Astrocyte of the spinal cord (primary cell): Measurements from ENCODE around the gene PACRG.

Source experiments
- DNase-seq: peaks from one replicate; pipeline ENCODE4 v3.0.0; 2011; ENCODE audit warnings: low read depth, low spot score
- H3K4me3 ChIP-seq: 2 replicates; pipeline ENCODE4 v1.5.1; 2011; ENCODE audit warnings: low read depth, mild to moderate bottlenecking, low read length, moderate library complexity
- in situ Hi-C: cut with HindIII; loops from 2 replicates; pipeline ENCODE4 v1.10.0; 2017; ENCODE audit warnings: low sequenced_read_pairs
- TF ChIP-seq, protein P1 (sequence below): IDR thresholded peaks from 2 replicates; pipeline ENCODE4 v1.5.1; 2012; ENCODE audit warnings: low read depth, mild to moderate bottlenecking, low read length, inconsistent platforms

Gene PACRG

DNA sequence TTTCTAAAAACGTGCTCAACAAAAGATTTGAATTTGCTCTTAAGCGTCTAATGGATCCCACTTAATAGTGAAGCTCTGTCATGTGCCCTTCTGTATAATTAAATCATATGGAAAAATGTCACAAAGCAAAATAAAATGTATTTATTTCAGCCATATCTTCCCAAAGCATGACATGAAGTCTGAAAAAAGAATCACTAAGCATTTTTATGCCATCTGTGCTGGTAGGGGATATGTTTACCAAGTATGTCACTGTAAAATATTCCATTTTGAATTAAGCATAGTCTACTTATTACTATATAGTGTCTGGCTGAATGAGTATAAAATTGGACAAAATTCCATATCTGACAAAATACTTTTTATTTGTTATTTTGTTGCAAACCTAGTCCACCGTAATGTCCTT lies 438.7 kb downstream of the PACRG start:
- DNase-seq, result no peak
- in situ Hi-C loops, result no loop called here
- H3K4me3 ChIP-seq, result no peak overlapping the region
- TF ChIP-seq, protein P1, sequence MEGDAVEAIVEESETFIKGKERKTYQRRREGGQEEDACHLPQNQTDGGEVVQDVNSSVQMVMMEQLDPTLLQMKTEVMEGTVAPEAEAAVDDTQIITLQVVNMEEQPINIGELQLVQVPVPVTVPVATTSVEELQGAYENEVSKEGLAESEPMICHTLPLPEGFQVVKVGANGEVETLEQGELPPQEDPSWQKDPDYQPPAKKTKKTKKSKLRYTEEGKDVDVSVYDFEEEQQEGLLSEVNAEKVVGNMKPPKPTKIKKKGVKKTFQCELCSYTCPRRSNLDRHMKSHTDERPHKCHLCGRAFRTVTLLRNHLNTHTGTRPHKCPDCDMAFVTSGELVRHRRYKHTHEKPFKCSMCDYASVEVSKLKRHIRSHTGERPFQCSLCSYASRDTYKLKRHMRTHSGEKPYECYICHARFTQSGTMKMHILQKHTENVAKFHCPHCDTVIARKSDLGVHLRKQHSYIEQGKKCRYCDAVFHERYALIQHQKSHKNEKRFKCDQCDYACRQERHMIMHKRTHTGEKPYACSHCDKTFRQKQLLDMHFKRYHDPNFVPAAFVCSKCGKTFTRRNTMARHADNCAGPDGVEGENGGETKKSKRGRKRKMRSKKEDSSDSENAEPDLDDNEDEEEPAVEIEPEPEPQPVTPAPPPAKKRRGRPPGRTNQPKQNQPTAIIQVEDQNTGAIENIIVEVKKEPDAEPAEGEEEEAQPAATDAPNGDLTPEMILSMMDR, result no peak

DNA sequence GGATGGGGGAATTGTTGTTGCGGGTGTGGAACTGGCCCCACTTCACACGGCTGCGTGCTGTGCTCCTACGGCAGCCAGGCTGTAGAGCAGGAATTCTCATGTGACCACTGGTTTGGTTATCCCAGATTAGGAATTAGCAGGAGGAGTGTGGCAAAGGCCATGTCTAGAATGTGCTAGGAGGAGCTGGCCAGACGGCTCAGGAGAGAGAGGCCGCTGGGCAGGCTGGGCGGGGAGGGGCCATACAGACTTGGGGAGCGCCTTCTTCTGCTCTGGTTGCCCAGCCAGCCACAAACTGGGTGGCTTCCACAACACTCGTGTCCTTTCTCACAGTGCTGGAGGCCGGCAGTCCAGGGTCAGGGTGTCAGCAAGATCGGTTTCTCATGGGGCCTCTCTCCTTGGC lies 441.7 kb downstream of the PACRG start:
- DNase-seq, result no peak
- H3K4me3 ChIP-seq, result no peak overlapping the region
- in situ Hi-C loops, result no loop called here
- TF ChIP-seq, protein P1, result no peak

DNA sequence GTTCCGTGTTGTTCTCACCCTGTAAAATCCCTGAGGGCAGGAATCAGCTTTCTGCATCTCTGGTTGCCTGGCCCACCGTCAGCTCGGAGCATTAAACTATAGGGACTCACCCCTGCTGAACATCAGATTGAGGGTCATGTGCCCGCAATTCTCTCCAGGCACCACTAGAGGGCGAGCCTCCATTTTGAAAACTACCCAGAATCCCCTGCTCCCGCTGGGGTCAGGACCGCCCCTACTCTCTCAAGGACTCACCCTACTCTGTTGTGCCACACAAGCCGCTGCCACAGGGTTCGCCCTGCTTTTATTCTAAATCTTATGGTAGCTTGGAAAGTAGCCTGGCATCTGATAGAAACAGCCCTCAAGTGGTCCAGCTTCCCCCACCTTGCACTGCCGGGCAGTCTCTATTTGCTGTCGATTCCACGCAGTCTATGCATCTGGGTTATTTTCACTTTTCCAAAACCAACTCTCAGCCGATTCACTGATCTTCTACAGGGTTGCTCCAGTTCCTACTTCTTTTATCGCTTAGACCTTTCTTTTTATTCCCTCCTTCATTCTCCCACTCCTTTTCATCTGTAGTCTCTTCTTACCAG lies 442.6 kb downstream of the PACRG start:
- no peak overlapping the region for H3K4me3 ChIP-seq
- no peak for DNase-seq
- TF ChIP-seq, protein P1, result peak; percentile 69
- in situ Hi-C loops, result no loop called here

DNA sequence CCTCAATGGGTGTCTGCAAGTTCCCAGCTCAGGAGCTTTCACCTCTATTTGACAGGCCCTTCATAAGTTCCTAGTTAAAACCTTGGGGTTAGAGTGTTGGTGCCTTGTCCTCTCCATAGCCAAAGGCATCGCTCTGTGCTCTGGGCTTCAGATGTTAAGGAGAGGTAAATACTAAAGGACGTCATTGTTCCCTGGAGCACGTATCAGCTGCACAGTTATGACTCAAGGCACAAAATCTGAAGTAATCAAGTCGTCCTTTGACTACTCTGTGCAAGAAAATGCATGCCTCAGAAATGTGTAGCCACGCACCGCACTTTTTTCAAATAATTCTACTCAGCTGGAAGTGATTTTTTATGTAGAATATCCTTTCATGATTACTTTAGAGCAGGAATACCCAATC lies 446.0 kb downstream of the PACRG start:
- no peak overlapping the region for H3K4me3 ChIP-seq
- DNase-seq, result no peak
- in situ Hi-C loops, result no loop called here
- TF ChIP-seq, protein P1, result no peak

DNA sequence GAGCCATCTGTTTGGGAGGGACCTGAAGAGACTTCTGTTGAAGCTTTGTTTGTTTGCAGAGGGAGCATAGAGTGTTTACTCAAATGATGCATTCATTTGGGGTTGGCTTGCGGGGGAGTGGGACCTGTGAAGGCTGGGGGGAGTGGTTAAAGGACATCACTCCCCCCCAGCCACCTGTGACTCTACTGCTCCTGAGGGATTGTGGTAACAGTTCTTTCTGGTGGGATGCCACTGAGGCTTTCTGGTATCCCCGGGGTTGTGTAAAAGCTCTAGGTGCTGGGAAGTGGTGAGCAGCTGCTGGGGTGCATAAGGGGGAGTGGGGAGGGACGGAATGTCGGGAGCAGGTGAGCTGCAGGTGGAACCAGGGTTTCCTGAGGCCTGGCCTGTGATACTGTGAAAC lies 447.5 kb downstream of the PACRG start:
- DNase-seq, result no peak
- H3K4me3 ChIP-seq, result no peak overlapping the region
- TF ChIP-seq, protein P1, result no peak
- in situ Hi-C loops, result no loop called here

DNA sequence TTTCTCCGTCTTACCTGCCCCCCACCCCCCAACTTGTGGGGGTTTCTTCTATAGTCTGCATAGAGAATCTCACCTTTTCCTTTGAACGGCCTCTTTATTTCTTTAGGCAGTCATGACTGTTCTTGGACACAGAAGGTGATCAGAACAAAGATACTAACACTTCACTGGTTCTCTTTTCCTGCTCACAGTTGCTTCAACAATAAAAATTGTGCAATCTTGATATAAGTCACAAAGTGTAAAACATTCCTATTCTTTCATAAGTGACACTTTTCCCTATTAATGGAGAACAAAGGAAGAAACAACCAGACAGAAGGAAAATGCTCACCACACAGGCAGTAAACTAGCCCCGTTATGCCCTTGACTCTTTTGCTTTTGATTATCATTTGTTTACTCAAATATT lies 448.3 kb downstream of the PACRG start:
- no peak overlapping the region for H3K4me3 ChIP-seq
- TF ChIP-seq, protein P1, result no peak
- no peak for DNase-seq
- in situ Hi-C loops, result no loop called here

DNA sequence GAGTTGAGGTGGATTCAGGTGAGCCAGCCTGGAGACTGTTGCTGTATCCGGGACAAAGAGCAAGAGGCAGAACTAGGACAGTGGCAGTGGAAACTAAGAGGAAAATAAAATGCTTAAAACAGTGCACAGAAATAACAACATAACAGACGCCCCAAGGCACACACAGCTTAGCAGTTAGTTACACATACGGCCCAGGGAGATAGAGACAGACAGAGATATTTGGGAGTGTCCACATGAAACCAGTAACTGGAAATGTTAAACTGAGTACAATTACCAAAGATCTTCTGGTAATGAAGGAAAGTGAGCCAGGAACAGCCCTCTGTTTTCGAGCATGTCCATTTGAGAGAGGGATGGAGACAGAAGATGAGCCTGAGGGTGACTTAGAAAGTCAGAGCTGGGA lies 449.2 kb downstream of the PACRG start:
- in situ Hi-C loops, result no loop called here
- TF ChIP-seq, protein P1, result no peak
- DNase-seq, result no peak
- H3K4me3 ChIP-seq, result no peak overlapping the region
